Anterior cingulate cortex (tissue), 58 donors: ENCODE measurements around the gene MAGEE2.
"Not testable (repeated sequence)": the region's sequence is repeated elsewhere in the genome, so short reads cannot be mapped to it uniquely, and the experiment has no call there.

Source experiments
- DNase-seq, 58 donors: peaks; one replicate each; lab custom pipeline; 2025; lab: John Stamatoyannopoulos, UW

Gene MAGEE2

DNA sequence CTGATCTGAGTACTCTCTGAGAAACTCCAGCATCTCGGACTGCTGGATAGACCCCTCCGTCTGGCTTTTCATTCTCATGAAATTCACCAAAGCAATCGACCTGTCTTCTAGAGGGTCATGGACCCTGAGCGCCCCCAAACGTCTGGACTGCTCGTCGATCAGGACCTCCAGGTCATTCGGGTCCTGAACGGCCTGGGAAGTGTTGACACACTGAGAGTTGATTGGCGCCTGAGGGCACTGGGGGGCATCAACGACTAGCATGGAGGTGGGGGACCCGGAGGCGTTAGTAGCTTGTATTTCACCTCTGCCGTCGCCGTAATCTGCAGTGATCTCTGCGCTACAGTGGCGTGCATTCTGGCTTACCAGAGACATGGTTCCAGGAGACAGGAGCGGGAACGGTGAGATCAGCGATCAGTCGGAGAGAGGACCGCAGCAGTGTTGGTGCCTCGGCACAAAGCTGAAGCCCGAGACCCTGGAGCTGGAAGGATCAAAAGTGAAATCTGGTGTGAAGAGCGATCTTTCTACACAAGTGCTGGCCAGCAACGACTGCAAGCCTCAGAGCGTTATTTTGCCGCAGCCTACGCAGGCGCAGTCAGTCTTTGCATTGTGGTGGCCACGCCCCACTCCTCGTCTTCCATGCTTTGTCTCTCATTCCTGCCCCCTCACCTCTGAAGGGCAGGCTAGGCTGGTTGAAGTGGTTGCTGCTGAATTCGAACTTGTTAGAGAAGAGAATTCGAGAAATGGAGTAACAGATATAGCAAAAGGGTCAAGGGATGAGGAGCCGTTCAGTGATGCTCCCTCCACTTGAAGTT, at the start of gene MAGEE2:
Gene MAGEE2, minus strand, starts transcription at position 575 of the 812 bp plus-strand sequence. Its CDS starts 203 bp downstream, at position 372.
- DNase-seq: peak in 37 of 58 donors; percentile 0 to 28 (median 5)

- DNase-seq: no peak
These were observed 1.2 kb upstream of the MAGEE2 start for GRCh38 chrX:75786290-75786689.

DNA sequence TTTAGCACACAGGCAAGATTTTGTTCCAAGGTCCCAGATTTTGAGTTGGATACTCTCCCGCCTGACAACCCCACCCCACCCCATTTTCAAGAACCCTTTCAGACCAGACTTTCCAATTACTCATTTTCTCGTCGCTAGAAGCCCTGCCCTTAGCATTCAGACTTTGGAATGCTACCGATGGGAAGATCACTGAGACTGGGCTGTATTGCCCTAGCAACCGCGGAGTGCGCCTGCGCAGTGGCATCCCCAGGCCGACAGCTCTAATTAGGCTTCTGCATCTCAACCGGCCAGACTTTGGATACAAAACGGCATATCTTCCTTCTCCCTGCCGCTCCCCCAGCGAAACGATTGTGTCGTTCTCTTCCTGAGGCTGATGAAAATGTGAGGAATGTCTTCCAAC, 3.4 kb downstream of the MAGEE2 start:
- peak in 55 of 58 donors; percentile 0 to 72 (median 35) for DNase-seq

DNA sequence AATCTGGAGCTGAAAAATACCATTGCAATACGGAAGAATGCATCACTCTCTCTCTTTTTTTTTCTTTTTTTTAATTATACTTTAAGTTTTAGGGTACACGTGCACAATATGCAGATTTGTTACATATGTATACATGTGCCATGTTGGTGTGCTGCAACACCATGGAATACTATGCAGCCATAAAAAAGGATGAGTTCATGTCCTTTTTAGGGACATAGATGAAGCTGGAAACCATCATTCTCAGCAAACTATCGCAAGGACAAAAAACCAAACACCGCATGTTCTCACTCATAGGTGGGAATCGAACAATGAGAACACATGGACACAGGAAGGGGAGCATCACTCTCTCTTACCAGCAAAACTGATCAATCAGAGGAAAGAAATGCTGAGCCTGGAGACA, 17.0 kb downstream of the MAGEE2 start:
- DNase-seq: not testable (repeated sequence)

DNA sequence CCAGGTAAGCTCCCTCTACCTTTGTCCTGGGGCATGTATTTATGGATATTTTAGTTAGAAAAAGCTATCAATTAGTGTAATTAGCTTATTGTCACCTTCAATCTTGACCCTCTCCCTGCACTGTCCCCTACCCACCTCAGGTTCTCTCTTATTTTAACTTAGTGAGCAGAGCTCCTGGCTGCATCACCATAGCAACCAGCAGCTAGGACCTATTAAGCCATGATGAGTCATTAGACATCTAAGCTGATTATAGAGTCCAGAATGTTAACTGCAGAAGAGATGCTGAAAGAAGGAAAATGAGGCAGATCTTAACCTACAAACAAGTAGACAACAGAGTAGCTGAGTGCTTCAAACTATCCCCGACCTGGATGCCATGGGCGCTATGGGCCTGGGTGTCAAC, 36.6 kb downstream of the MAGEE2 start:
- no peak for DNase-seq

DNA sequence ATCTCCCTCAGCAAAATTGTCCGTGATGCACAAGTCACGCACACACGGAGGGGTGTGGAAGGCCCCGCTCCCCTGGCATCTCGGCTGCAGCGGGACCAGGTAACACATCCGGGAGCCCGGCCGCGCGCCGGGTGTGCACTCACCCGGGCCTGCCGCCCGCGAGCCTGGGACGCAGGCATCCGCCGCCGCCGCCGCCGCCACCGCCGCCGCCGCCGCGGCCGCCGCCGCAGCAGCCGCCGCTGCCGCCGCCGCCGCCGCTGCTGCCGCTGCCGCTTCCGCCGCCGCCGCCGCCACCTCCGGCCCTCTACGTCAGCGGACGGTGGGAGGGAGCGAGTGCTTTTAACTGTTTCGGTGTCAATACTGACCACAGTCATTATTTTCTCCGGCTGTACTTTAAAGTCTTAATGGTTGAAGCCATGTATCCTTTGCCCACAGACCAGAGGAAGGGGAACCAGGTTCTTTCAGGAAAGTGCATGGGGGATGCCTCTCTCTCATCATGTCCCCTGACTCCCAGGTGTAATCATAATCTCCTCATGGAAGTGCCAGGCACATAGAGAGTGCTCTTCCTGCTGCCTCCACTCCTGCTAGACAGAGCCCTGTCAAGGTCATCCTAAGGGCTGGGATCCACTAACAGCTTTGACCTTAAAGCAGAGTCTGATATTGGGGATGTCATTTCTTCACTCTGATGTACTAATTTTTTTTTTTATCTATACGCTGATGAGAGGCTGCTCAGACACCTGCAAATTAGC, 38.0 kb downstream of the MAGEE2 start:
- DNase-seq: peak in 24 of 58 donors; percentile 0 to 14 (median 2)
